Kidney (tissue), 14 donors: ENCODE measurements around the gene ANGPTL7. TPM values are rescaled to one million over a fixed set of nuclear protein-coding genes. Genes with fewer than 3 reads are reported as not detected.

ENCODE experiments used
- DNase-seq, 5 donors: peaks; one replicate each; pipeline ENCODE4 v3.0.0-alpha.2; 2013 to 2020
- FAIRE-seq: peaks from 2 replicates; lab custom pipeline; 2012; peaks lifted over from hg19 to GRCh38; lab: Jason Lieb, UNC
- H3K27ac ChIP-seq, 2 donors: one replicate each; pipeline ENCODE4 v1.7.0; 2013; ENCODE audit warnings: low read depth in 2 of 2, low read length in 2 of 2, inconsistent platforms in 1 of 2
- H3K27me3 ChIP-seq: one replicate; pipeline ENCODE4 v1.7.1; 2013; ENCODE audit warnings: low read length, inconsistent platforms; ENCODE audit not compliant: control insufficient read depth, insufficient read depth
- H3K36me3 ChIP-seq, 3 donors: one replicate each; pipeline versions ENCODE4 v1.7.0 to v1.7.1; 2013; ENCODE audit warnings: low read length in 3 of 3, control low read depth in 1 of 3, inconsistent platforms in 1 of 3; ENCODE audit not compliant: insufficient read depth in 3 of 3, control insufficient read depth in 2 of 3
- H3K4me1 ChIP-seq, 3 donors: one replicate each; pipeline versions ENCODE4 v1.7.0 to v1.7.1; 2013; ENCODE audit warnings: low read length in 3 of 3, inconsistent platforms in 1 of 3, low read depth in 1 of 3; ENCODE audit not compliant: control insufficient read depth in 2 of 3, insufficient read depth in 2 of 3
- H3K4me3 ChIP-seq, 3 donors: one replicate each; pipeline versions ENCODE4 v1.7.0 to v1.8.1; 2013; ENCODE audit warnings: low read length in 3 of 3, control low read depth in 1 of 3, inconsistent platforms in 1 of 3
- H3K9ac ChIP-seq, 3 donors: one replicate each; pipeline versions ENCODE4 v1.7.0 to v1.7.1; 2013; ENCODE audit warnings: low read length in 3 of 3, control low read depth in 1 of 3, inconsistent platforms in 1 of 3
- H3K9me3 ChIP-seq, 3 donors: one replicate each; pipeline versions ENCODE4 v1.7.0 to v1.7.1; 2013; ENCODE audit warnings: low read length in 3 of 3, control low read depth in 1 of 3, inconsistent platforms in 1 of 3; ENCODE audit not compliant: control insufficient read depth in 2 of 3, insufficient read depth in 1 of 3
- CTCF ChIP-seq: IDR thresholded peaks from 3 replicates; pipeline ENCODE4 v1.5.1; 2012; ENCODE audit warnings: mild to moderate bottlenecking, moderate library complexity, borderline replicate concordance; ENCODE audit not compliant: insufficient read depth; ENCODE audit errors: extremely low read depth
- intact Hi-C: fragments of 100-400 bp; cut with DNase I; formaldehyde crosslinking; loops from one replicate; pipeline ENCODE4 v1.11.1; 2022
- polyA plus RNA-seq: library from polyadenylated mRNA; stranded (reverse); fragments of 350-450 nt; fragmentation: Illumina TruSeq; extraction: RNeasy Lipid Tissue Mini Kit (QIAGEN cat#74804); gene quantifications from one replicate; pipeline ENCODE4 v1.2.3, GENCODE V29; 2014; ENCODE audit warnings: low read depth, low replicate concordance; ENCODE audit not compliant: insufficient read depth
- total RNA-seq: library from RNA; stranded (reverse); fragmentation: NEBNext Ultra II Directional; extraction: Animal tissue kit (Norgen Biotek cat#: 25700); gene quantifications from one replicate; pipeline ENCODE4 v1.2.1, GENCODE V29; 2021
- donor health status: control.
- donor health status: control.
- donor health status: control.
- donor health status: control.
- donor health status: control.
- donor health status: DM: yes; HTN: yes; CAD: no.
- donor health status: Normal renal cell carcinoma (clear cell type).

ANGPTL7 gene
- total and polyA plus RNA-seq, 2 donors from 2014 or later: 0.19 to 0.24 TPM

DNA sequence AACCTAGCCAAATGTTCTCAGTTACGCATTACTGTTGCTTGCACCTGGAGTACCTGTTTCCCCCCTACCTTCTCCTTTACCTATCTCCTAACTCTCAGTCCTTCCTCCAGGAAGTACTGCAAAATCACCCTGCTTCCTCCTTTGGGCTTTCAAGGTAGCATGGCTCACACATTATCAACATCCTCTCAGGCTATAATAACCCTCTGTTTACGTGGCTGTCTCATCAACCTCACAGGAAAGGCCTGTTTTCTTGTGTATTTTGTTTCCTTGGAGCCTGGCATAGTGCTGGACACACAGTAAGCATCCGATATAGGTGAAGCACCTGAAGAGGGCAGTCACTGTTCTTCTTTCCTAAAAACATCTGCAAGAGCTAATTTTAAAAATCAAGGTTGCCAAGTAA is 32.7 kb upstream of the ANGPTL7 start:
- DNase-seq (no peak), FAIRE-seq (no peak)
- no peak for TF ChIP-seq CTCF
- H3K4me1 ChIP-seq: peaks cover 0 to 6% (median 3%) of the 10 kb centered on the region in 3 donors
- peaks cover 2 to 19% (median 6%) of the 10 kb centered on the region in 3 donors for H3K36me3 ChIP-seq
- no peak overlapping the region for H3K27ac ChIP-seq
- no peak overlapping the region for H3K9ac ChIP-seq
- intact Hi-C loops: no loop called here
- H3K4me3 ChIP-seq: no peak overlapping the region
- H3K9me3 ChIP-seq: no peaks in the 10 kb centered on the region
- no peaks in the 10 kb centered on the region for H3K27me3 ChIP-seq

DNA sequence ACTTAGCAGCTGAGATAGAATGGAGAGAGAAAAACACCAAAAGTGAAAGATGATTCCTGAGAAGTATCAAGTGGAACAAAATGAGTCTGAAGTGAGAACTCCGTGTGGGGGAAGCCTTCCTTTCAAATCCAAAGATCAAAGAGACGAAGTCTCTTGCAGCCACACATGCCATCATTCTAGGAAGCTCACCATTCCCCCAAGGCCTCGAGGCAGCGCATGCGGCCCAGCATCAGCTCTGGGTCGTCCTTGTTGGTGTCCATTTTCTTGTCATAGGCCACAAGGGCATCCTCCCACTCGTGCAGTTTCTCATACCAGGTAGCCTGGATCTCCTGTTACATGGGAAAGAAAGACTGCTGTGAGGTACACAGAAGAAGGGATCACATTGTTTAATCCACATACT is 32.2 kb upstream of the ANGPTL7 start:
- H3K27me3 ChIP-seq: no peaks in the 10 kb centered on the region
- TF ChIP-seq CTCF: no peak
- no peak overlapping the region for H3K9ac ChIP-seq
- DNase-seq (peak in 4 of 5 donors; percentile 63 to 75 (median 65)), FAIRE-seq (no peak)
- intact Hi-C loops: no loop called here
- no peak overlapping the region for H3K4me3 ChIP-seq
- H3K27ac ChIP-seq: no peak overlapping the region
- H3K9me3 ChIP-seq: no peaks in the 10 kb centered on the region
- peaks cover 2 to 15% (median 6%) of the 10 kb centered on the region in 3 donors for H3K36me3 ChIP-seq
- peaks cover 0 to 6% (median 3%) of the 10 kb centered on the region in 3 donors for H3K4me1 ChIP-seq

- Histone ChIP-seq H3K4me3 (no peak overlapping the region), H3K27me3 (no peaks in the 10 kb centered on the region), H3K4me1 (peaks cover 0 to 6% (median 3%) of the 10 kb centered on the region in 3 donors), H3K9ac (no peak overlapping the region), H3K36me3 (peaks cover 2 to 15% (median 6%) of the 10 kb centered on the region in 3 donors), H3K9me3 (no peaks in the 10 kb centered on the region), H3K27ac (no peak overlapping the region)
- DNase-seq: no peak
- FAIRE-seq: no peak
- intact Hi-C loops: no loop called here
- no peak for TF ChIP-seq CTCF
These were observed 31.8 kb upstream of the ANGPTL7 start for GRCh38 chr1:11157394-11157793.

DNA sequence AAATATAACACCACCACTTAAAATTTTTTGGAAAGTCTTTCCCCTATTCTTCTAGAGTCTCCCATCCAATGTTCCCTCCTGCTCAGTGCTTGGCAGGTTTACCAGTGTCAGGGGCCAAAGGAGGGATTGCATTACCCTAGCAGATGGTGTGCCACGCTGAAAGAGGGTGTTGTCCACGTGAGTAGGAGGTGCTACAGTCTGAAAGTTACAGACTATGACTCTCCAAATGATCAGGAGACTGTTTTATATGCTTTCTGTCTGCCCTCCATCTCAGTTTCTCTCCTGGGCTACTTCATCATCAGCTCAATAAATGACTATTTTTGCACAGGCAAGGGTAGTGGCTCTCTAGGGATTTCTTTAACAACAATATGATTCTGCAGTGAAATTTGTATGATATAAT is 31.3 kb upstream of the ANGPTL7 start:
- DNase-seq (peak in 1 of 5 donors; percentile 40), FAIRE-seq (no peak)
- no peak for TF ChIP-seq CTCF
- Histone ChIP-seq H3K4me3 (no peak overlapping the region), H3K9me3 (no peaks in the 10 kb centered on the region), H3K36me3 (peaks cover 2 to 15% (median 6%) of the 10 kb centered on the region in 3 donors), H3K9ac (no peak overlapping the region), H3K27me3 (no peaks in the 10 kb centered on the region), H3K27ac (no peak overlapping the region), H3K4me1 (peaks cover 0 to 6% (median 3%) of the 10 kb centered on the region in 3 donors)
- intact Hi-C loops: no loop called here
